Fibroblast of mammary gland (primary cell): ENCODE results near the gene THBS3.
"Not testable (repeated sequence)": the region's sequence is repeated elsewhere in the genome, so short reads cannot be mapped to it uniquely, and the experiment has no call there.

Experiments used
- DNase-seq: peaks from one replicate; pipeline ENCODE4 v3.0.0-alpha.2; 2010; ENCODE audit warnings: low read depth
- H3K4me3 ChIP-seq: 2 replicates; pipeline ENCODE4 v1.5.1; 2011; ENCODE audit warnings: low read depth, mild to moderate bottlenecking, low read length, moderate library complexity; ENCODE audit not compliant: control insufficient read depth
- TF ChIP-seq, protein P1 (sequence below): conservative IDR thresholded peaks from 2 replicates; pipeline ENCODE4 v1.5.1; 2011; ENCODE audit warnings: low read depth, low read length, inconsistent platforms; ENCODE audit not compliant: control insufficient read depth, insufficient read depth

Gene THBS3

DNA sequence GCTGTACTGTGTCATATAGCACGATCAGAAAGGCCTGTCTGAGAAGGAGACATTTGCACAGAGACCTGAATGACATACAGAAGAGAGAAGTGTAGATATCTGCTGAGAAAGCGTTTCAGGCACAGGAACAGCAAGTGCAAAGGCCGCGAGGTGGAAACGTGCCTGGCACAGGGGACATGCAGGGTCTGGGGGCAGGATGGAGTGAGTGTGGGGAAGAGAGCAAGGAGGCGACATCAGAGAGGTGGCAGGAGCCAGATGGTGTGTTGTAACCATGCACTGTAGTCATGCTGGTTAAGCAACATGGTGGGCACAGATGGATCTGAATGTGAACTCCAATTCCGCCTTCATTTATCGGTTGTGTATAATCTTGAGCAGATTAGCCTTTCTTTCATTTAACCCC, 47.6 kb downstream of the THBS3 start:
- no peak overlapping the region for H3K4me3 ChIP-seq
- no peak for DNase-seq
- TF ChIP-seq, protein P1, sequence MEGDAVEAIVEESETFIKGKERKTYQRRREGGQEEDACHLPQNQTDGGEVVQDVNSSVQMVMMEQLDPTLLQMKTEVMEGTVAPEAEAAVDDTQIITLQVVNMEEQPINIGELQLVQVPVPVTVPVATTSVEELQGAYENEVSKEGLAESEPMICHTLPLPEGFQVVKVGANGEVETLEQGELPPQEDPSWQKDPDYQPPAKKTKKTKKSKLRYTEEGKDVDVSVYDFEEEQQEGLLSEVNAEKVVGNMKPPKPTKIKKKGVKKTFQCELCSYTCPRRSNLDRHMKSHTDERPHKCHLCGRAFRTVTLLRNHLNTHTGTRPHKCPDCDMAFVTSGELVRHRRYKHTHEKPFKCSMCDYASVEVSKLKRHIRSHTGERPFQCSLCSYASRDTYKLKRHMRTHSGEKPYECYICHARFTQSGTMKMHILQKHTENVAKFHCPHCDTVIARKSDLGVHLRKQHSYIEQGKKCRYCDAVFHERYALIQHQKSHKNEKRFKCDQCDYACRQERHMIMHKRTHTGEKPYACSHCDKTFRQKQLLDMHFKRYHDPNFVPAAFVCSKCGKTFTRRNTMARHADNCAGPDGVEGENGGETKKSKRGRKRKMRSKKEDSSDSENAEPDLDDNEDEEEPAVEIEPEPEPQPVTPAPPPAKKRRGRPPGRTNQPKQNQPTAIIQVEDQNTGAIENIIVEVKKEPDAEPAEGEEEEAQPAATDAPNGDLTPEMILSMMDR, result no peak

DNA sequence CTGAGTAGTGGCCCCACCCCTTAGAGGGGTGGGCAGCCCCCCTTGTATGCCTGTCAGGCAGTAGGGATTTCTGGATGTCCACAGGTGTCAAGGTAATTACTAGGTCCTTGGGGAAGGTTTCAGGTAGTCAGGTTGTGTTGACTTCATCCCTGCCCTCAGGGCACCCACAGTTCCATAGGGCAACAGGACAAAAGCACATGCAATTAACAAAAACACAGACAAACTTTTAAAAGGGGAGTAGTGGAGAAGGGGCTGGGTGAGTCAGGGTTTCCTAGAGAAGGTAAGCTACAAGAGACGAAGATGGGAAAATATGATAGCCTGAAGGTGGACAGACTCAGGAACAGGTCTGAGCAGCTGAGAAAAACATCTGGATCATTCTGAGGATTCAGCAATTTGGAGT, 48.7 kb downstream of the THBS3 start:
- no peak overlapping the region for H3K4me3 ChIP-seq
- DNase-seq, result no peak
- TF ChIP-seq, protein P1, result no peak

DNA sequence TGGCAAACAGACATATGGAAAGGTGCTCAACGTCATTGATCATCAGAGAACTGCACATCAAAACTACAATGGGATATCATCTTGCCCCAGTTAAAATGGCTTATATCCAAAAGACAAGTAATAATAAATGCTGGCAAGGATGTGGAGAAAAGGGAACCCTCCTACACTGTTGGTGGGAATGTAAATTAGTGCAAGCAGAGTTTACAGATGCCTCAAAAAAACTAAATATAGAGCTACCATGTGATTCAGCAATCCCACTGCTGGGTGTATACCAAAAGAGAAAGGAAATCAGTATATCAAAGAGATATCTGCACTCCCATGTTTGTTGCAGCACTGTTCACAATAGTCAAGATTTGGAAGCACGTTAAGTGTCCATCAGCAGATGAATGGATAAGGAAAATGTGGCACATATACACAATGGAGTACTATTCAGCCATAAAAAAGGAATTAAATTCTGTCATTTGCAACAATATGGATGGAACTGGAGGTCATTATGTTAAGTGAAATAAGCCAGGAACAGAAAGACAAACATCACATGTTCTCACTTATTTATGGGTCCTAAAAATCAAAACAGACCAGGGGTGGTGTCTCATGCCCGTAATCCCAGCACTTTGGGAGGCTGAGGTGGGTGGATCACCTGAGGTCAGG, 51.6 kb downstream of the THBS3 start:
- not testable (repeated sequence) for DNase-seq, H3K4me3 ChIP-seq
